Left cardiac atrium (tissue), 4 donors: ENCODE measurements around the gene SREBF1. TPM values are rescaled to one million over a fixed set of nuclear protein-coding genes. Genes with fewer than 3 reads are reported as not detected.

Experiments
- ATAC-seq, 2 donors: fragments of 200-7000 bp; cut with Tn5 transposase; one replicate each; pipeline ENCODE4 v1.9.1; 2020; ENCODE audit warnings: mild to moderate bottlenecking in 2 of 2, moderate library complexity in 2 of 2
- DNase-seq: peaks from one replicate; pipeline ENCODE4 v3.0.0-alpha.2; 2020
- intact Hi-C, 2 donors: fragments of 100-400 bp; cut with DNase I; formaldehyde crosslinking; loops; one replicate each; pipeline versions ENCODE4 v1.14.1 to v1.15.1; 2022 to 2023
- total RNA-seq, 2 donors: library from RNA; stranded (reverse); fragmentation: NEBNext Ultra II Directional; extraction: Animal tissue kit (Norgen Biotek cat#: 25700); gene quantifications; one replicate each; pipeline ENCODE4 v1.2.1, GENCODE V29; 2021
- donor health status: DM: no; HTN: yes; CAD: no.
- donor health status: DM: no; HTN: yes; CAD: no; lungs with severe emphysema.
- donor health status: DM: yes; HTN: yes; CAD: no.
- donor health status: Dilated cardiomyopathy.

The SREBF1 gene
- total RNA-seq, 2 donors from 2014 or later = 28.7 to 56.9 TPM

DNA sequence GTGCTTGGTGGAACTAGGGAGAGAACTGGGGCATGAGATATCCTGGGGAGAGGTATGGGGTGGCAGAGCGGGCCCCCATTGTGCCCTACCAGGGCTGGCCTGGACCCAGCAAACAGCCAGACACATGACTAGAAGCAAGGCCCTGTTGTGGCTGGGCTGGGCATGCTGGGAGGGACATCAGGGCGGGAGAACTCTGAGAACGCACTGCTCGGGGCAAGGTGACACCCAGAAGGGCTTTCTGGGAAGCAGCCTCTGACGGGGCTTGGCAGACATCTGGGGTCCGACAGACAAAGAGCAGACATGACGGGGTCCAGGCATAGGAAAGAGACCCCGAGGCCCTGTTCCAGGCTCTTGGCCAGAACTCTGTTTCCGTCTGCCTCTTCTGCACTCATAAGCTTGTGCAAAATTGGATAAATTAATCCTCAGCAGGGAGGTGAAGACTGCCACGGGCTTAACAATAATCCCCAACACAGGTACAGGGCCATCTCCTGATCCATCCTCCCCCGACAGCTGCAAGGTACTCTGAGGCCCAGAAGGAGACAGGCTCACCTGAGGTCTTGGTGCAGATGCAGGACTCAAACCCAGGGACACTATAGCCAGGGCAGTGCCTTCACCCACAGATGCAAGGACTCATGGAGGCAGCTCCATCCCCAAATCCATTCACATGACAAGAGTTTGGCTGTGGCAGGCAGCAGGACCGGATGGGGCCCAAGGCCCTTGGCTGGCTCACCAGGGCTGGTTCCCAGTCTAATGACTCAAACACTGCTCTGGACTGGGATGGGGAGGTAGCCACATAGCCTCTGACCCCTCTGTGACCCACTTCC lies 5.4 kb downstream of the SREBF1 start:
- DNase-seq (no peak), ATAC-seq (peak; percentile 0 to 13)

GRCh38 chr17:17830740-17831207 lies 6.0 kb downstream of the SREBF1 start:
- DNase-seq = no peak
- intact Hi-C loops = no loop called here
- peak in 1 of 2 donors; percentile 42 for ATAC-seq

More for the DNA sequence above, 5.4 kb downstream of the SREBF1 start:
- intact Hi-C loops = no loop called here

DNA sequence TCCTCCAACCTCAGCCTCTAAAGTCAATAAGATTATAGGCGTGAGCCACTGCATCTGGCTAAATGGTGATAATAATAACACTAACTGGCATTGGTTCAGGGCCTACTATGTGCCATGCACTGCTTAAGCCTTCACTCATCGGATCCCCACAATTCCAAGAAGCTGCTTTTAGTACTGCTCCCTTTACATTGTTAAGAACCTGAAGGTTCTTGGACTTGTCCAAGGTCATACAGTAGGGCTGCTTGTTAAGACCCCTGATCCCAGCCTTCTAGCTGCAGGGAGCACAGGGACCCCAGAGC lies 6.6 kb downstream of the SREBF1 start:
- no peak for ATAC-seq
- intact Hi-C loops = no loop called here

DNA sequence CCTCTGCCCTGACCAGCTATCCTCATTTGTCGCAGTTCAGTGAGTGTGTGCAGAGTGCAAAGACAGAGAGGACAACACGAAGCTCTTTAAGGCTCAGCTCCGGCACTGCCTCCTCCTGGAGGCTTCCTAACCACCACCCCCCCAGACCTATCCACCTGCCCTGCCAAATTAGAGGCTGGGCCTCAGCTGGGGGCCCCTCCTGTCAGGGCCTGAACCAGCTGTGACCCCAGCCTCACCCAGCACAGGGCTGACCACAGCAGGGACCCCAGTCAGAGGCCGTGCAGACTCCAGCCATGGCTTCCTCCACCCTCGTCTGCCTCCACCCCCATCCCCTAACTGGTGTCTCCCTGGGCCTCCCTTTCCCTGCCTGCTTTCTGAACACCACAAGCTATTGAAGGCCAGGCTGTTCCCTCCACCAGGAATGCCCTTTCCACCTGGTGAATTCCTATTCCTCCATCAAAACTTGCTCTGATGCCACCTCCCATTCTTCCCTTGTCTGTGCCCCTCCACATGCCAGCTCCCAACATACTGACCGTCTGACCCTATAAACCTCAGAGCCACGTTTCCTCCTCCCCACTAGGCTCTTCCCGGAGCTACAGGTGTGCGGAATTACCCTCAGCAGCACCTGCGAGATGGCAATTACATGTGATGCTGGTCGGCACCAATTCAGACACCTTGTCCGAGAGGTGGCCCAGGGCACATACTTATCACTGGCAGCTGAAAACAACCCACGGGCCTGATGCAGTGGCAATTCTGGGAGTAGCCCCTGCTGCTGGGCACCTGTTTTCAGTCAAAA lies 8.8 kb downstream of the SREBF1 start:
- intact Hi-C loops = no loop called here
- no peak for DNase-seq
- no peak for ATAC-seq

More for the DNA sequence above, 6.6 kb downstream of the SREBF1 start:
- DNase-seq = no peak

- DNase-seq (no peak), ATAC-seq (no peak)
- intact Hi-C loops = no loop called here
Observed at GRCh38 chr17:17826942-17827785, 9.6 kb downstream of the SREBF1 start.

- no peak for ATAC-seq
- intact Hi-C loops = no loop called here
- DNase-seq = no peak
Observed at GRCh38 chr17:17826342-17826713, 10.5 kb downstream of the SREBF1 start.

- ATAC-seq (peak in 1 of 2 donors; percentile 14), DNase-seq (peak; percentile 51)
- intact Hi-C loops = no loop called here
Observed at GRCh38 chr17:17824783-17825614, 11.8 kb downstream of the SREBF1 start.

GRCh38 chr17:17824119-17824782 lies 12.5 kb downstream of the SREBF1 start:
- peak; percentile 46 for DNase-seq
- intact Hi-C loops = no loop called here
- ATAC-seq = peak in 1 of 2 donors; percentile 2

DNA sequence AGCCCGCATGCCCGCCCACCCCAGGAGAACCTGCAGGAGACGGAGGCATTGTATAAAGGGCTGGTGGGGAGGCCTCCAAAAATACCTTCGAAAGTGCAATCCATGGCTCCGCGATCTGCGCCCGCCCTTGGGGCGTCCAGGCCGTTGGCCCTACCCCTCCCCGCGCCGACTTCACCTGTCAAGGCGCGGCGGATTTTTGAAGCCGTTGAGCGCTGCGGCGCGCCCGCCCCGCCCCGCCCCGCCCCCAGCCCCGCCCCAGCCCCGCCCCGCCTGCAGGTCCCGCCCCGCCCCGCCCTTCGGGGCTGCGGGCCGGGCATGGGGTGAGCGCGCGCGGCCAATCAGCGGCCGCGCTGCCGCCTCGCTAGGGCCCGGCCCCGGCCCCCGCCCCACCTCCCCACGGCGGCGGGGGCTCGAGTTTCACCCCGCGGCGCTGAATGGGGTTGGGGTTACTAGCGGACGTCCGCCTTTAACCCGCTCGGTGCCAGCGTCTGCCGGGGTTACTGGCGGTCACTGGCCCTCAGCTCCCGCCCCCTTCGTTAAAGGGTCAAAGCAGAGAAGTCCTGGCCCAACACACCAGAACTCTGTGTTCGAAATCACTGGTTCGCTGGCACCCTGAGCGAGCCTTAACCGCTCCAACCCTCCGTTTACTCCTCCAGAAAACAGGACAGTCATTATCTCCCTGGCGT lies 13.2 kb downstream of the SREBF1 start:
- ATAC-seq (peak; percentile 87 to 89), DNase-seq (peak; percentile 84)
- intact Hi-C loops = no loop called here

- intact Hi-C loops = no loop called here
- DNase-seq (no peak), ATAC-seq (no peak)
Observed at GRCh38 chr17:17822616-17823015, 14.2 kb downstream of the SREBF1 start.

DNA sequence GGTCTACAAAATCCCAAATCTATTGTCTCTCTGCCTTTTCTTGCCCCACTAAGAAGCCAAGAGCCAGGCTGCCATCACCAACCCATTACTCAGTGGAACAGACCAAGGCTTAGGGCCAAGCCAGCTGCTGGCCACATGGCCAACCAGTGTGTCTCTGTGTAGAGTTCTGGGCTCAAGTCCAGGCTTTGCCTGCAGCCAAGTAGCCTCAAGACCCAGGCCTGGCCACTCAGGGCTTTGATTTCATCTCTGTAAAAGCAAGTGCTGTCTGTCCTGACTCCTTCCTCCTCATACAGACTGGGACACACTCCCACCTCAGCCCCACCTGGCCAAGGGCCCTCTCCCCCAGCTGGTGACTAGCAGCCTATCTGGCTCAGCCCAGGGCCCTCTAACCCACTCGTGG lies 14.6 kb downstream of the SREBF1 start:
- intact Hi-C loops = no loop called here
- DNase-seq = peak; percentile 82
- peak; percentile 9 to 14 for ATAC-seq

- DNase-seq = no peak
- intact Hi-C loops = no loop called here
- no peak for ATAC-seq
Observed at GRCh38 chr17:17820463-17821158, 16.2 kb downstream of the SREBF1 start.

DNA sequence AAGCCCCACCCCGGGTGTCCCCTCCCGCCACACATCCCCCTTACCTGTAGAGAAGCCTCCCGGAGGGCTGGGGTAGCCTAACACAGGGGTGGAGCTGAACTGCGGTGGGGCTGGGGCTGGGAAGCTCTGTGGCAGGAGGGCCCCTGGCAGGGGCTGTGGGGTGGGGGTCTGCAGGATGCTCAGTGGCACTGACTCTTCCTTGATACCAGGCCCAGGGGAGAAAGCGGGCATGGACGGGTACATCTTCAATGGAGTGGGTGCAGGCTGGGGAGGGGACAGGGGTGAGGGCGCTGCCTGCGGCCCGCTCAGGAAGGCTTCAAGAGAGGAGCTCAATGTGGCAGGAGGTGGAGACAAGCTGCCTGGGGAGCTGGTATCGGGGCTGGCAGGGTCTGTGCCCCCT lies 16.7 kb downstream of the SREBF1 start:
- ATAC-seq (no peak), DNase-seq (no peak)
- intact Hi-C loops = no loop called here

DNA sequence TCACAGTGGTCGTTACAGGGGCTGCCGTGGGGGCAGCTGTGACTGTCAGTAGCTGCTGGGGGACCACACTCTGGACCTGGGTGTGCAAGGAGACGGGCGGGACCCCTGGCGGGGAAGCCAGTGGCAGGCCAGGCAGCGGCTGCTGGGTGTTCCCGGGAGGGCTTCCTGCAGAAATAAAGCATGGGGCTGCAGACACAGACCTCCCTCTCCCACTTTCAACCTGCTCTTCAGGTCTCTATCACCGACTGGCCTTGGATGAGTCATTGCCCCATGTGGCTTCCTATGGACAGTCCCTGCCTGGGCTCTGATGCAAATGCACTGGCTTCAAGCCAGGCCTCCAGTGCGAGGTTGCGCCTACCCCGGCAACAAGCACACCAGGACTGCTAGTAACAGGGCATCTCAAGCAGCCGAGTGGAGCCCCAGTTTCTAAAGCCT lies 17.2 kb downstream of the SREBF1 start:
- no peak for ATAC-seq
- intact Hi-C loops = loop anchor here in 1 of 2 donors (10.0 kb wide), 1 partner anchor 215 kb away; the partner anchor contains the start of genes ATPAF2 and GID4
- DNase-seq = peak; percentile 74

- DNase-seq (no peak), ATAC-seq (no peak)
- intact Hi-C loops = loop anchor here in 1 of 2 donors (10.0 kb wide), 1 partner anchor 216 kb away; the partner anchor contains the start of genes ATPAF2 and GID4
Observed at GRCh38 chr17:17819111-17819510, 17.7 kb downstream of the SREBF1 start.

DNA sequence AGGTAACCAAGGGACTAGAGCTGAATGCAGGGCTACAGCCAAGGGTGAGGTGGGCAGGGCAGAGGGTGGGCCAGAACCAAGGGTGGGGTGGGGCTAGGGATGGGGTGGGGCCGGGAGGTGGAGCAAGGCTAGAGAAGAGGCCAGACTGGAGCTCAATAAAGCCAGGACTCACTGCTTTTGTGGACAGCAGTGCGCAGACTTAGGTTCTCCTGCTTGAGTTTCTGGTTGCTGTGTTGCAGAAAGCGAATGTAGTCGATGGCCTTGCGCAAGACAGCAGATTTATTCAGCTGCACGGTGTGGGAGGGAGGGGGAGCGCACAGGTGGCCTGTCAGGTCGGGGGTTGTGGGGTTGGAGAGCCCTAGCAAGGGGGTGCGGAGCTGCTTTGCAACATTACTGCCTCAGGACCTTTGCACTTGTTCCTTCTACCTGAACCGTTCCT lies 18.7 kb downstream of the SREBF1 start:
- peak in 1 of 2 donors; percentile 12 for ATAC-seq
- no peak for DNase-seq
- intact Hi-C loops = loop anchor here in 1 of 2 donors (10.0 kb wide), 1 partner anchor 217 kb away; the partner anchor contains the start of genes ATPAF2 and GID4
